Middle frontal gyrus (tissue), 1 donor: ENCODE results near the gene CEP85.
A peak's percentile ranks its signal among the peaks of the same experiment; 100 is the strongest.

Source experiments
- DNase-seq: peaks from one replicate; pipeline ENCODE4 v3.0.0-alpha.2; 2015; ENCODE audit warnings: low spot score; ENCODE audit errors: extremely low spot score

CEP85 gene

DNA sequence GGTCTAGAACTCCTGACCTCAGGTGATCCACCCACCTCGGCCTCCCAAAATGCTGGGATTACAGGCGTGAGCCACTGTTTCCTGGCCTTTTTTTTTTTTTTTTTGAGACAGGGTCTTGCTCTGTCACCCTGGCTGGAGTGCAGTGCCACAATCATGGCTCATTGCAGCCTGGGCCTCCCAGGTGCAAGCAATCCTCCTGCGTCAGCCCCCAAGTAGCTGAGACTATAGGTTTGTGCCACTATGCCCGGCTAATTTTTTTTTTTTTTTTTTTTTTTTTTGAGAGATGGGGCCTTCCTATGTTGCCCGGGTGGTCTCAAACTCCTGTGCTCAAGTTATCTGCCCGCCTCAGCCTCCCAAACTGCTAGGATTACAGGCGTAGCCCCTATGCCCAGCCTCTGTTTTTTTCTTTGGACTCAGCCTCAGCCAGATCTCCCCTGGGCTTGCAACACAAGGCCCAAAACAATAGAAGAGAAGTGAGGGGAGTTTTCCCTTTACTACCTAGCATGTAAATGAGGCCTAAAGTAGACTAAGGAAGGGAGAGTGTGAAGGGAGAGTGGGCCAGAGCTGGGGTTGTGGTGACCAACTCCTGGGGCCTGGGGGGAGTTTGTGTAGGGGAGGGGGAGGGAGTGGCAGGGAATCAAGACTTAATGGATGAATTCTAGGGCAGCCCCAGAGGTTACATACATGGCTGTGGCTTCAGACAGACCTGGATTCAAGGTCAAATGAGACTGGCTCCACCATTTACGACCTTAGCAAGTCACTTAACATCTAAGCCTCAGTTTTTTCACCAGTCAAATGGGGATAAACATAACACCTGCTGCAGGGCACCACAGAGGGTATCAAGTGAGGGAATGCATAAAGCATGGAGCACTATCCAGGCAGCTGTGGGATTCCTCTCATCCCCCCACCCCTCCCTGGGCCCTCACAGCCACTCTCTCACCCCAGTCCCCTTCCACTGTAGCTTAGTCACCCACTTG, 82.2 kb downstream of the CEP85 start:
- DNase-seq: no peak

GRCh38 chr1:26317146-26317545, 83.1 kb downstream of the CEP85 start:
- no peak for DNase-seq

- no peak for DNase-seq
Measured at GRCh38 chr1:26317612-26318337, 83.8 kb downstream of the CEP85 start, which contains the start of gene CD52. Gene CD52 (plus strand): TSS chr1:26317958. CDS start chr1:26318018, 60 bp downstream.

DNA sequence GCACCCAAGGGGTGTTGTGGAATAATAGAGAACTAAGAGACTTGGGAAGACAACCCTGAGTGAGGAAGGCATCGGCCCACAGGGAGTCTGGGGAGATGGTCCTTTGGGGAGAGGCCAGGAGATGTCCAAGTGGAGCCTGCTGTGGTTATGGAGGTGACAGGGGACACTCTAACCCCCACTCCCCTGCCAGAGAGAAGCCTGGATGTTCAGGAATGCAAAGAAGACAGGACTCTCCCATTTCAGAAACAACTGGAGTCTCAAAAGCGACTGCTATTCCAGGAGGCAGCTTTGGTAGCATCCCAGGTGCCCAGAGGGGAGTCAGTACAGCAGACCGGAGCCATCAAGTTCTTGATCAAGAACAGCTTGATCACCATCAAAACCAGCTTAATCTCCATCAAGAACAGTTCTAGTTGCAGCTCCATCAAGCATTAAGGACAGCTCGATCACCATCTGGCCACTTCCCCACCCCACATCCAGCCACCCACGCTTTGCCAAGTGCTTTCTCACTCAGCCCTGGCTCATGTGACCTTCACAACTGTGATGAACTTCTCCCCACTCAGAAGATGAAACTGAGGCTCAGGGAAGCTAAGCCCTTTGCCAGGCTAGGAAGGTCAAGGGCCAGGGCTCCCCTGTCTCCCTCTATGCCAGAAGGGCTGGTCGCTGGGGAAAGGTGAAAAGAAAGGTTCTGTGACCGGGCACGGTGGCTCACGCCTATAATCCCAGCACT, 84.5 kb downstream of the CEP85 start:
- DNase-seq: no peak

- DNase-seq: no peak
Measured at GRCh38 chr1:26320896-26321295, 86.9 kb downstream of the CEP85 start.

DNA sequence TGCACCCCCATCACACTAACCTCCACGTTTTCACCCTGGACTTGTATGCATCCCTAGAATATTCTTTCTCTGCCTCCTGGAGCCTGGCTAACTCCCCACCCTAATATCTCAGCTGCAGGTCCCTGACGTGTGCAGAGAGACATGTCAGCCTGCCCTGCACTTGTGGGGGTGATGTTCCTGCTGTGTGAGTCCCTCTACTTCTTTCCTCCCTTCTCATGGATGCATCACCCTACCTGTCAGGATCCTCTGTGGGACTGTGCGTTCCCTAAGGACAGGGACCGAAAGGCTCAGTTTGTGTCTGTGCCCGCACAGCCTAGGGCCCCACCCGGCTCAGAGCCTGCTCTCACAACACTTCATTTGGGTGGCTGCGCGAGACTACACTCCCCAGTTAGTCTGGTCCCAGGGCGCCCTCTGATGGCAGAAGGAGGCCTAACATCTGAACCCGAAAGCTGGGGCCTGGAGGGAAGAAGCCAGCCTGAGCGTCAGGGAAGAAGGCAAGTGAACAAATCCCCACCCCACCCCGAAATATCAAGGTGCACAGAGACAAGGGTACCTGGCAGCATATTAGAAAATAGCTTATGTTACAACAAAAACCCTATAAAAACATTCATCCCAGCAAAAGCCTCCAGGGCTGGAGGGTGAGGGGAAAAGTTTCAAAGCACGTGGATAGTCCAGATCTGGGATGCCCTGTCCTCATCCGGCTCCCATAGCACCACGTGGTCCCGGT, 87.5 kb downstream of the CEP85 start:
- peak; percentile 90 for DNase-seq

DNA sequence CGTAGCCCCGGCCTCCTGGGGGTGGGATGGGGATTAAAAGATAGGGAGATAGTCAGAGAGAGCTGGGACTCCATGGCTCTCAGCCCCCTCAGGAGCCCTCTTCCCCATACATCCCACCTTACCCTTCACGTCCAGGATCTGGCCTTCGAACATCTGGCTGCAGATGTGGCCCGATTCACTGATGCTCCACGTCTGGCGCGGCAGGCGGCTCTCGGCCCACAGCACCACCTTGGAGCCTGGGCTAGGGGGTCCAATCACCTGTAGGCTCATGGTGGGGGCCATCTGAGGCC, 88.0 kb downstream of the CEP85 start:
- DNase-seq: no peak

DNA sequence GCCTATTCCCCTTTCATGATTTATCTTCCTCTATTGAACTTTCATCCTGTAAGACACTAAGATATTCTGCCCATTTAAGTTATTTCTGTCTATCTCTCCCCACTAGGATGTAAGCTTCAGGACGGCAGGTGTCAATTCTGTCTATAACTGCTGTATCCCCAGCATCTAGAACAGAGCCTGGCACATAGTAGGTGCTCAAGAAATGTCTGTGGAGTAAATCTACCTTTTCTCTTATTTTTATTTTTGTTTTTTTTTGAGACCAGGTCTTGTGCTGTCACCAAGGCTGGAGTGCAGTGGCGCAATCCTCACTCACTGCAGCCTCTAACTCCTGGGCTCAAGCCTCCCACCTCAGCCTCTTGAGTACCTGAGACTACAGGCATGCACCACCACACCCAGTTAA, 89.4 kb downstream of the CEP85 start:
- DNase-seq: no peak

- no peak for DNase-seq
Measured at GRCh38 chr1:26324550-26324949, 90.5 kb downstream of the CEP85 start.

DNA sequence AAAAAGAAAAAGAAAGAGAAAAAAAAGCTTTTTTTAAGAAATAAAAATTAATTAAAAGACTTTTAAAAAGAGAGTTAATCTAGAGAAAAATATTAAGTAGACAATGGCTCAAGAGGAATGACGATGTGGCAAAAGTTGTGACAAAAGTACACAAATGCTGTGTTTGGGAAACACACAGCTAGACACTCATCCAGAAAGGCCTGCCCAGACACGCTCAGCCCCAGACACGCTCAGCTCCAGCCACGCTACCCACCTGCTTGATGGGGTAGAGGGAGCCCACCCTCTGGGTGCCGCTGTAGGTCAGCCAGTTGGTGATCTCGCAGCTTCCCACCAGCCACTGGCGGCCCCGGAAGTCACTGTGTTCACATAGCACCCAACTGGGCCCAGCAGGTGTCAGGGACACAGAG, 94.0 kb downstream of the CEP85 start:
- DNase-seq: no peak
